Stimulated activated CD8-positive, alpha-beta memory T cell treated with anti-CD3 and anti-CD28 coated beads, Interleukin-15, amount 100 ng/mL, for 4 hours (primary cell): ENCODE results near the gene PLCL2.

Experiments
- DNase-seq, 2 donors: peaks; one replicate each; pipeline ENCODE4 v3.0.0-alpha.2; 2020; ENCODE audit warnings: low read depth in 2 of 2

The PLCL2 gene

DNA sequence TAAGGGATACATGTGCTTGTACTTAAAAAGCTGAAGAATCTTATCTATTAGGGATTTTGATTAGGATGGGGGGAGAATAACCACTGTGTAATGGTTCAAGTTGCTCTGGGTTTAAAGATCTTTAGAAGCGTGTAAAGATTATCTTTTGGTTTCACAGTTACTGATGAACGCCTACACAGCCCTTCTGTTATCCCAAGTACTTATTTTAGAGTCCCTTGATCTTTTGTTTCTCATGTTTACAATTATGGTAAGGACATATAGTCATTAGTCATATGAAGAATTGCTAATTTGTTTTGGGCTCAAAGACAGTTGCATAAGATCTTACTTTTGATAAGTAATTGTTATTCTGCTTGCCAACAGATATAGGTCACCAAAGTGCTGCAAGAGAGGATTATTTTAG is 160.1 kb downstream of the PLCL2 start:
- no peak for DNase-seq

DNA sequence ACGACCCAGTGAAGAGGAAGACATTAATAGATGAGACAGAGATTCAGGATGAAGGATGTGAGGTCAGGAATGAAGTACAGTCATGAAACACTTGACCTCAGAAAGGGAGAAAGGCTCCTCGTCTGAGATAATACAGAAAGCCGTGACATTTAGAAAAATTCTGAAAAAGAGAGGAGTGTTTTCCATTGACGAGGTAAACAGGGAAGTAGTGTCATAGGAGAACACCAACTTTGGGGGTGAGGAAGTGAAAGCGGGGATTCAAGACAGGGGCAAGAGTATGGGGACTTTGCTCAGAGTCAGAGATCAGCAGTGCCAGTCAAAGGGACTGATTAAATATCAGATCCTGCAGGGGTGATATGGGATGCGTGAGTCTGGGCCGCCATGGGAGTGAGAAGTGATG is 160.9 kb downstream of the PLCL2 start:
- no peak for DNase-seq

DNA sequence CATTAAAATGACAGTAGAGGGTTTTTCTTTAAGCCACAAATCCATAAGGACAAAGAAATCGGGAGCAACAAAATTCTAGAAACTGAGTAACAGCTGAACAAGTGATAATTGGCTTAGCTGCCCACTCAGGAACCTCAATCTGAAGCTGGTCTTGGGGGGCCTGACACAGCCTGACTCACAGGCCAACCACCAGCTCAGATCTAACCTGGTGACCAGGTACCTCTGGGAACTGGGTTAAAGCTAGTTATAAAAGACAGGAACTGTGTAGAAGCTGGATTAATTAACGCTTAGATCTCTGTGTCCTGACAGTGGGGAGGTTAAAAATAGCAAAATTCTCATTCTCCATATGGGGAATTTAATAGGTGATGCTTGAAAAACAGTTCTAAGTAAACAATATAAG is 161.9 kb downstream of the PLCL2 start:
- no peak for DNase-seq

DNA sequence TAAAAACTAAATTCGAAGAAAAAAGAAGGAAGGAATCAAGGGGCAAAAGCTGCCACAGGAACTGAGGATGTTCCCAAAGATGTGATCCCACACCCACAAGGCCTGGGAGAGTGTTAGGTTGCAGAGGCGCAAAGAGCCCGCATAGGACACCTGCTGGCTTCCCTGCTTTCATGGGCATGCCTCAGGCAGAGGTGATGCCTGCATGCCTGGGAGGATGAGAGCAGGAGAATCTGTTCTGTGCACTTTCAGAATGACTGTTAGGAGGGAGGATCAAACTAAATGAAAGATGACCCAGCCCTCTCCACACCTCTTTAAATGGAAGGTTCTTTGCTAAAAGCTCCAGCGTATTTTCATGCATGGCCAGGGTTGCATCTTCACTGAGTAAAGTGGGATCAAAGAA is 162.4 kb downstream of the PLCL2 start:
- DNase-seq, result no peak

DNA sequence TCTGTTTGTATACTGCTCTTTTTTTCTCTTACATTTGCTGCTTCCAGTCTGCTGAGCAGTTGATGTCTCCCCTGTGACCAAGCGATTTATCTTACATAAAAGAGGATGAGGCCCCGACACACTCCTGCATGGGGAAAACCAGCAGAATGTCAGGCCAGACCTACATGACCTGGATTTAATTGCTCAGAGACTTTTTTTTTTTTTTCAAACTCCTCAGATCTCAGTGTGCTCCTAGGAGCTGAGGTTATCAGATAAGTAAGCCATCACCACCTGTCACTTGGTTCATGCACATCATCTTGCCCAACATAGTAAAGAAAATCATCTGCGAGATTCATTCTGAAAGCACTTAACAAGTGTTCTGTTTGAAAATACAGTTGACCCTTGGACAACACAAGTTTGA is 163.1 kb downstream of the PLCL2 start:
- DNase-seq, result no peak

DNA sequence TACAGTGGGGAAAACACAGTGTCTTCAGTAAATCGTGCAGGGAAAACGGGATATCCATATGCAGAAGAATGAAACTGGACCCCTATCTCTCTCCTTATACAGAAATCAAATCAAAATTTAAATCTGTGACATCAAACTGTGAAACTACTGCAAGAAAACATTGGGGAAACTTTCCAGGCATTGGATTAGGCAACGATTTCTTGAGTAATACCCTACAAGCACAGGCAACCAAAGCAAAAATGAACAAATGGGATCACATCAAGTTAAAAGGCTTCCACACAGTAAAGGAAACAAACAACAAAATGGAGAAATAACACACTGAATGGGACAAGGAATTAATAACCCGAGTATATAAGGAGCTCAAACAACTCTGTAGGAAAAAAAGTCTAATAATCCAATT is 165.3 kb downstream of the PLCL2 start:
- no peak for DNase-seq

DNA sequence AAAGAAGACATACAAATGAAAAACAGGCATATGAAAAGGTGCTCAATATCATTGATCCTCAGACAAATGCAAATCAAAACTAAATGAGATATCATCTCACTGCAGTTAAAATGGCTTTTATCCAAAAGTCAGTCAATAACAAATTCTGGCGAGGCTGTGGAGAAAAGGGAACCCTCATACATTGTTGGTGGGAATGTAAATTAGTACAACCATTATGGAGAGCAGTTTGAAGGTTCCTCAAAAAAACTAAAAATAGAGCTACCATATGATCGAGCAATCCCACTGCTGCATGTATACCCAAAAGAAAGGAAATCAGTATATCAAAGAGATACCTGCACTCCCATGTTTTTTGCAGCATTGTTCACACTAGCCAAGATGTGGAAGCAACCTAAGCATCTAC is 165.8 kb downstream of the PLCL2 start:
- DNase-seq, result no peak

DNA sequence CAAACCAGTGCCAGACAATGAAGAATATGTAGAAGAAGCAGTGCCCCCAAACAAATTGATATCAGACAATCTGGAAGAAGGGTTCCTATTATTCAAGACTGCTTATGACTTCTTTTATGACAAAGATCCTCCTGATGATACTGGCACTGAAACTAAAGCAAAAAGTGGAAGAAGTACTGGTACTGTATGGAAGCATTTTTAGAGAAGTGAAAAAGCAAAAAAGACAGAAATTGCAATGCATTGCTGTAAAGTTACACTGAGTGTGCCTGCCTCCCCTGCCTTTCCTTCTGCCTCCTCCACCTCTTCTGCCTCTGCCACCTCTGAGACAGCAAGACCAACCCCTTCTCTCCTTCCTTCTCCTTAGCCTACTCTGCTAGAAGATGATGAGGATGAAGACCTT is 167.6 kb downstream of the PLCL2 start:
- DNase-seq, result no peak

DNA sequence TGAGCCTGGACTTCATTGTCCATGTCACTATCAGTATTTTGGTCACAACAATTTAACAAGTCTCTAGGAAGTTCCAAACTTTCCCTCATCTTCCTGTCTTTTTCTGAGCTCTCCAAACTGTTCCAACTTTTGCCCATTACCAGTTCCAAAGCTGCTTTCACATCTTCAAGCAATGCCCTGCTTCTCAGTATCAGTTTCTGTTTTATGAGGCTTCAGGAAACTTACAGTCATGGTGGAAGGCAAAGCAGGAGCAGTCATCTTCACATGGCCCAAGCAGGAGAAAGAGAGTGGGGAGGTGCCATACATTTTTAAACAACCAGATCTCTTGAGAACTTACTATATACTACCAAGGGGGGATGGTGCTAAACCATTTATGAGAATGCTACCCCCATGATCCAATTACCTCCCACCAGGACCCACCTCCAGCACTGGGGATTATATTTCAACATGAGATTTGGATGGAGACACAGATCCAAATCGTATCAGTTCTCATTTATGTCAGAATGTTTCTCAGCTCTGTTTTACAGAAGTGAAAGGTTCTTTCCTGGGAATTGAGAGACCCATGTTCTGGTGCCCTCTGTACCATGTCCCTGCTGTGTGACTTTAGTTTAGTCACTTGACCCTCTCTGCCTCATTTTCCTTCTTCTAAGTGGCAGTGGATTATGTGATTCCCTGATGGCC is 169.7 kb downstream of the PLCL2 start:
- DNase-seq, result no peak

DNA sequence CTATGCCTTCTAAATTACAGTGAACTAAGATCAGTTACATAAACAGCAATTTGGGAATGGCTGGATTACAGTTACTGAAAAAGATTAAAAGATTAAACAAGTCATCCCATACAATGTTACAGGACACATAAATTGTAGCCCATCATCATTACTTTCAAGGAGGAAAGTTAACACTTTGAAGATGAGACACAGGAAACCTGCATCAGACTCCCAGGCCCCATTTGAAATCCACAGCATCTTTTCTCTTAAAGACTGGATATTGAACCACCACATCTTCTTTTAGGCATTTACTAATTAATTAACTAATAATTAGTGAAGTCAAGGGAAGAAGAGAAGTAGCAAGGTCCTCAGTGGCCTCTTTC is 170.2 kb downstream of the PLCL2 start:
- no peak for DNase-seq

DNA sequence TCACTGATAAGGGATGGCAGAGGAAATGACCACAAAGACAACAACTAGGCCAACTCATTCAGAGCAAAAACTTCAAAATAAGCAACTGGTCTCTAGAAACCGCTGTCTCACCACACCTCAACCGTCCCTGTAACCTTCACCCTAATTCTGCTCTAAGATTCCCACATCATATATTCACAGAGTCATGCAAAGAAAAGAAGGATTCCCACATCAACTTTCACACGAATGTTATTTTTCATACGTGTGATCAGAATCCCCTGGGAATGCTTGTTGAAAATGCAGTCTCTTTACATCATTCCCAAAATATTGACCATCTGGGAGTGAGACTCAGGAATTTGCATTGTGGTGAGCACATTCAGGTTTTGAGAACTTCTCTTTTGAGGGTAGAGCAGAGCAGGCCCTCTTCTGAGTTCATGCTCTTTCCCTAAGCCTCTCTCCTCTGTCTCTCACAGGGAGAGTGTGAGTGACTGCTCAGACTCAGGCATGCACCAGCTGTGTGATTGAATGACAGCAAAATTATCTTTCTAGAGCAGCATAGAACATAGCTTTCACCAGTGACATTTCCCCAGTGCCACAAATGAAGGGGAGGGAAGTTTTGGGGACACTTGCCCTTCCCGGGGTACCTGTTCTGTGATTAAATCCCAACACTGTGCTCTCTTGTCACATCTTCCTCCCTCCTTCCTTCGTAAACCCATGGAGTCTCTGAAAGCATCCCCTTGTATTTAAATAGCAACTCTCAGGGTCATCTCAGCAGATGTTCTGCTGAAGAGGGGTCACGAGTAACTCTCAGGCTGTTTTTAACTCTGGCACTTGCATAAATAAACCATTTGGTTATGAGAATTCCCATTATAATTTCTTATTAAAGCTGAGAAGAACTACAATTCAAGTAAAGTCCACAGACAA is 170.9 kb downstream of the PLCL2 start:
- no peak for DNase-seq

DNA sequence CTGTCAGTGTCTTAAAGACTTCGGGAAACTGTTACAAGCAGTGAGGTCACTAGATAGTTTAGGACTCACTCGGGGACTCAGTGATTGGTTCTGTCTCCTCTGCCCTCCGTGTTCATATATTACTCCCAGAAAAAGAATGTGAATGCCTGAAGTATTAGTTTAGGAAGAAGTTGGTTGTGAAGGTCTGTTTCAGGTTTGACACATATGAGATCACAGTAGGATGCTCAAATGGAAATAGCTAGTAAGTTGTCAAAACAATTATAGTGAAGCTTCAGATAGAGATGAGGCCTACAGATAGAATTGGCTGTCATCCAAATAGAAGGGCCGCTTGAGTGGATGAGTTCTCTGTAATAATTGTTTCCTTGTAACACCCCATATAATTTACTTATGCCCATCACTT is 172.6 kb downstream of the PLCL2 start:
- no peak for DNase-seq

DNA sequence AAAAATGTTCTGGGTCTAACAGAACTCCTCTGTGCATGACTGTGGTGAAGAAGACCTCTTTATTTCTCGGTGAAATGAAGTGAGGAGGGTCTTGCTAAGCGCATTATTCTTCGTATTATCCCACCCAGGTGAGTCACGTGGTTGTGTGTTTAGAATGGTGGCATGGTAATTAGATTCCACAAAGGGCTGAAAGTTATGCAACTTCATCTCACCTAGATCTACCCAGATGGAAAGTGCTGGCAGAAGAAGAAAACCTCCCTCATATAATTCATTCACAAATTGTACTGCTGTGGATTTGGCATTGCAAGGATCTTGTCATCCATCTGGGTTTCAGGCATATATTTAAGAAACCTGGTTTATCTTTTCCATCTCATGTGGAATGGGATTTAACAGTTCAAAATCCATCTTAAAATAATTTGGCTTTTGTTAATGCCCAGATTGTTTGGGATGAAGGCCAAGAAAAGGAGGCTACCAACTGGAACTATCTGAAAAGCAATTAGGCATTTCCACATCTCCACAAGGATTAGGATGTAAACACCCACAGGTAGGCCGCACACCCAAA is 175.3 kb downstream of the PLCL2 start:
- no peak for DNase-seq

DNA sequence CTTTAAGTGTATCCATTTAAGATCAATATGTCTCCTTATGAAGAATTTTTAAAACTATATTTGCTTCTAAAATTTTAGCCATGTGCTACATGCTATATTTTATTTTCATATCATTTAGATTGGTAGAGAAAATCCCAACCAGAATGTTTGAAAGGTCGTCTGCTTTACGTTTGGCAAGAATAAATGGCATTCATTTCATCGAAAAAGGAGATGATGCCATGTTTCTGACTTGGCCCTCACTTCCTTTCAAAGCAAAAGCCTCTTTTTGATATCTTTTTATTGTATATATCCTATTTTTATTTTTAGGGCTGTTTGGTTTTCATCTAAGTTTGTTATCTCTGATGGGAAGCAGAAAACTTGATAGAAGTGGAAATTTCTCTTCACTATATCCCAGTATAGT is 176.2 kb downstream of the PLCL2 start:
- no peak for DNase-seq

DNA sequence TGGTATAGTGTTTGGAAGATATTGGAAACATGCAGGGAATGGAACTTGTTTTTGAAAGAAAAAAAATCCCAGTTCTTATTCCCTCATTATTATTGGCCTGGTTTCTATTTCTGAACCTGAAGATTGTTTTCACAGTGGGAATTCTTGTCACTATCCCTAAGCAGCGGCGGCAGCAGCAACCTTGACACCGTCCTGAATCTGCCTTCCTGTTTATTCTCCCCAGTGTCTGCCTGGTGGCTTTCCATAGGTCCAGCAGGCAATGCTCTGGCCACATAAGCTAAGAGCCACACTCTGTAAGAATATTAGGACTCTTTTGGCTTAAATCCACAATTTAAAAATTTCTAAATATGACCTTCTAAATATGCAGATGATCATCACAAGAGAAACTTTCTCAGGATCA is 178.0 kb downstream of the PLCL2 start:
- no peak for DNase-seq

DNA sequence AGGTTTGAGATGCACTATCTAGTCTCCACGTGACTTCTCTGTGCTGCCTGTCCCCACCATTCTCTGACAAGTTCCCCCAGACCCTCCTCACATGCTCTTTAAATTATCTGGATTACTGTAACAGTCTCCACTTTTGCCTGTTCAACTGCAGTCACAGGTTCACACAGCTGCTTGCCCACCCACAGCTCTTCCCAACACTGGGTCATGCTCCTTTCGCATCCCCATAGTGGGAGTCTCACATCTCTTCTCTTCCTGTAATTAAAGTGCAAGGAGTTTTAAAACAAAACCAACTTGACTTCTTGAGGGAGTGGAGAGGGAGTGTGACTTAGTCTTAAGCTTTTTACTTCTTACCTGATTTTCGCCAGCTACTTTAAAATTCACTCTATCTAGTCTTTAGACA is 178.8 kb downstream of the PLCL2 start:
- DNase-seq, result no peak

DNA sequence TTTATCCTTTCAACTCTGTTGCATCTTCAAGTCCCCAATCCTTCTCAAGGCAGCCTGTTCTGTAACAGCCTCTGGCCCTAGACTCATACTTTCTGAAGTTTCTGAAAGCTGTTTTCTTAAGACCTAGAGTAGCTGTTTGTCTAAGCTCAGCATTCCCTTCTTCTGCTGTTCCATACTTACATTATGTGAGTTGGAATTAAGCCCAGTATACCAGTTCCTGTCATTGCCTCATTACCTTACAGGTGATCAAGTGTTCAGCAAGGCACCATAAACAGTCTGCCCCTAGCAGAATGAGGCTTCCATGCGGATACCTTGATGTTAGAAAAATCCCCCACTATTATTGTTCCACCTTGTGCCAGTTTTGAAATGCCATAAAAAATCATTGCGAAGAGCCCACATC is 180.6 kb downstream of the PLCL2 start:
- DNase-seq, result no peak

DNA sequence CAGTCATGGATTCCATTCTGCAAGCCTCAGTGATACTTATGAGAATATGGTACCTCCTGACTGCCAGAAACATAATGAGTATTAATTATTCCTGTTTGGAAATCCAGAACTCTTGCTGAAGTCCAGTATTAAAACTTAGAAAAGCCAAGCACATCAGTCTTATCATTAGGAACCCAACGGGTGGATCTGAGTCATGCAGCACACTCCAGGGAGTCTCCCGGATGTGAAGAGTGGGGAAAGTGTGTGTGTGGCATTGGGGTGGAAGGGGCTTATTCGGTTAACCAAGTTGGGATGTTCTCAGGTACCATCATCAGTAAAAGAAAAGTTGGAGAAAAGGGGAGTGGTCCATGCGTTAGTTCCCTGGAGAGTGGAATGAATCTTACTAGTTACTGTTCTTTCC is 181.1 kb downstream of the PLCL2 start:
- no peak for DNase-seq

DNA sequence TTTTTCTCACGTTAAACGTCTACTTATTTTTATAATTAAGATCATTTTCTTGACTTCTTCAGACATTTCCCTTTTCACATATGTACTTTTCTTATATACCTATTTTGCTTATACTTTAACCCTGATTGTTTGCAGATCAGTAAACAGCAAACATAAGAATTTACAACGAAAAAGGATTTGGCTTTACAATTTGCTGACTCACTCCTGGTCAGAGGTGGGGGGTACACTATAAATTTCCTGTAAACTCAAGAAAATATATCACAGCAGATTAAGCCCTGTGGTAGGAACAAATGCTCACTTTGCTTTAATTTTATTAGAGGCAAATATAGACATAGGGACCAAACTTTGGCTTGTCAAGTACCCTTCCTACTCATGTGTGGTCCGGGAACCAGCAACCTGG is 185.0 kb downstream of the PLCL2 start:
- no peak for DNase-seq

DNA sequence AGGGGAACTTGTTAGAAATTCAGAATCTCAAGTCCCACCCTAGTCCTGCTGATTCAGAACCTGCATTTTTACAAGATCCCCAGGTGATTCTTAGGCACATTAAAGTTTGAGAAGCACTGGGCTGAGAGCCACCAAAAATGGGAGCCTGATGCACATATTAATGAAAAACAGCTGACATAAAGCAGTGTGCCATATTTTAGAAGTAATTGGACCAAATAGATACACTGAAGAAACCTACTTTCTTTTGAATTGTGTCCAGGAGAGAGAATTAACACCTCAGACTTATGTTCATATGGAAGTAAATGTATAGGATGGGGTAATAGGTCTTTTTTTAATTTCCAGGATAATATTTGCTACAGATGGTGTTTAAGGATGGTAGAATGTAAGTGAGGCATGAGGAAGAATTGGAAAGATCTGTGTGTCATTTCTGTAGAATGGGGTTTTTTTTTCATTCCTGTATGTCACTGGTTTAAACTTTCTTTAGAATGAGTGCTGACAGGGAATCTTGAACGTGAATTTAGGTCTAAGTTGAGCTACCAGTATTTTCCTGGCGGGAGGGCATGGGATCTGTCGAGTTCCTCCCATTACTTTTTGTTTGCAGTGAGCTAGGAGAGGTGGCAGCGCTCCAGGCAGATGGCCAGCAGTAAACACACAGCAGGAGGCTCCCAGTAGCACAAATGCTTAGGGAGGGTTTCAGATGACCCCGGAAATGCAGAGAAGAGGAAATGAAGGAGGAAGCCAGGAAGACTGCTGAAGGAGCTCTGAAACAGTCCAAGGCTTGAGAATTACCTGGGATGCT is 185.6 kb downstream of the PLCL2 start:
- DNase-seq, result no peak

DNA sequence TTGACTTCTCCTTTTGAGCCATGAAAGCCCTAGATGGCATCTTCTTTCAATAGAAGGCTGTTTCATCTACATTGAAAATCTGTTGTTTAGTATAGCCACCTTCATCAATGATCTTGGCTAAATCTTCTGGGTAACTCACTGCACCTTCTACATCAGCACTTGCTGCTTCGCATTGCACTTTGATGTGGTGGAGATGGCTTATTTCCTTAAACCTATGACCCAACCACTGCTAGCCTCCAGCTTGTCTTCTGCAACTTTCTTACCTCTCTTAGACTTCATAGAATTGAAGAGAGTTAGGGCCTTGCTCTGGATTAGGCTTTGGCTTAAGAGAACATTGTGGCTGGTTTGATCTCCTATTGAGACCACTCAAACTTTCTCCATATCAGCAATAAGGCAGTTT is 189.8 kb downstream of the PLCL2 start:
- DNase-seq, result no peak

DNA sequence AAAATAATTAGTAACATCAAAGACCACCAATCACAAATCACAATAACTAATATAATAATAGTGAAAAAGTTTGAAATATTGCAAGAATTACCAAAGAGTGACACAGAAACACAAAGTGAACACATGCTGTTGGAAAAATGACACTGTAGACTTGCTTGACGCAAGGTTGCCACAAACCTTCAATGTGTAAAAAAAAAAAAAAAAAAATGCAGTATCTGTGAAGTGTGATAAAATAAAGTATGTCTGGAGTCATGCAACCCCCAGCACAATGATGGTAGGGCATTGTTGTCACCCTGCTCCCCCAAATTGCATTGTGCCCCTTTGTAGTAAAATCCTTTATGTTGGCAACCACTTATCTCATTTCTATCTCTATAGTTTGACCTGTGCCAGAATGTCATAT is 190.6 kb downstream of the PLCL2 start:
- DNase-seq, result no peak
